Transverse colon (tissue), 4 donors: ENCODE results near the gene STAT5A. TPM values are rescaled to one million over a fixed set of nuclear protein-coding genes. Genes with fewer than 3 reads are reported as not detected.
A peak's percentile ranks its signal among the peaks of the same experiment; 100 is the strongest.
"Not testable (repeated sequence)": the region's sequence is repeated elsewhere in the genome, so short reads cannot be mapped to it uniquely, and the experiment has no call there.

ENCODE experiments used
- DNase-seq: peaks from one replicate; pipeline ENCODE4 v3.0.0-alpha.2; 2019
- H3K27ac ChIP-seq, 4 donors: fragments of 200-600 bp; sonication (generic); 2 replicates each; pipeline ENCODE4 v1.5.1; 2016 to 2018; ENCODE audit warnings: inconsistent platforms in 4 of 4
- H3K27me3 ChIP-seq: fragments of 200-600 bp; sonication (generic); 2 replicates; pipeline ENCODE4 v1.5.1; 2017; ENCODE audit warnings: inconsistent platforms
- H3K36me3 ChIP-seq, 4 donors: fragments of 200-600 bp; sonication (generic); 2 replicates each; pipeline ENCODE4 v1.5.1; 2017 to 2019; ENCODE audit warnings: inconsistent platforms in 4 of 4
- H3K4me1 ChIP-seq, 4 donors: fragments of 200-600 bp; sonication (generic); 2 replicates each; pipeline ENCODE4 v1.5.1; 2017 to 2020; ENCODE audit warnings: inconsistent platforms in 4 of 4
- H3K4me3 ChIP-seq, 4 donors: fragments of 200-600 bp; sonication (generic); 1 replicate in 1 of 4; 2 replicates in 3 of 4; pipeline versions ENCODE4 v1.5.1 to v1.6.1; 2017 to 2019; ENCODE audit warnings: inconsistent platforms in 4 of 4
- H3K9me3 ChIP-seq, 2 donors: fragments of 200-600 bp; sonication (generic); 2 replicates each; pipeline ENCODE4 v1.5.1; 2017 to 2019; ENCODE audit warnings: inconsistent platforms in 2 of 2
- EP300 ChIP-seq: sonication (generic); formaldehyde crosslinking; IDR thresholded peaks from one replicate; pipeline ENCODE4 v1.6.1; 2017; ENCODE audit warnings: antibody characterized with exemption, low read depth
- POLR2A ChIP-seq: fragments of 450-650 bp; IDR thresholded peaks from one replicate; pipeline ENCODE4 v1.6.1; 2016; ENCODE audit warnings: antibody characterized with exemption, mild to moderate bottlenecking, moderate library complexity
- POLR2AphosphoS5 ChIP-seq, 3 donors: sonication (generic); formaldehyde crosslinking; IDR thresholded peaks; one replicate each; pipeline ENCODE4 v1.6.1; 2016; ENCODE audit warnings: antibody characterized with exemption in 3 of 3
- WGBS, 2 donors: methylation state at CpG; one replicate each; pipeline ENCODE4 v1.1.5; 2018; ENCODE audit warnings: low coverage in 1 of 2; 5-methylcytosine and 5-hydroxymethylcytosine counted together
- in situ Hi-C, 4 donors: fragments of 200-750 bp; cut with MboI; loops; one replicate each; pipeline versions ENCODE4 v1.15.0 to v1.15.1; 2017; ENCODE audit warnings: low sequenced_read_pairs in 3 of 4, low pct_ligation_motif_present in 1 of 4, low pct_unique_long_range_greater_than_20kb in 1 of 4
- intact Hi-C: fragments of 100-400 bp; cut with DNase I; formaldehyde crosslinking; loops from one replicate; pipeline ENCODE4 v1.15.1; 2023; ENCODE audit warnings: low total_unique reads
- total RNA-seq, 4 donors: library from RNA; depleted of rRNA; stranded (reverse); fragments of >200 nt; gene quantifications; one replicate each; pipeline ENCODE4 v1.1.0, GENCODE V29; 2016
- TF ChIP-seq, protein P1 (sequence below), 5 experiments: fragments of 200-600 bp in 3 of 5; fragments of 450-650 bp in 2 of 5; sonication (generic) in 3 of 5; IDR thresholded peaks; 1 replicate in 2 of 5; 2 replicates in 3 of 5; pipeline ENCODE4 v1.5.1; 2016 to 2017; ENCODE audit warnings: antibody characterized with exemption in 5 of 5, inconsistent platforms in 3 of 5, mild to moderate bottlenecking in 2 of 5, moderate library complexity in 1 of 5

STAT5A gene
- total RNA-seq, 4 donors from 2014 or later = 36.2 to 93.7 (median 50.3) TPM

DNA sequence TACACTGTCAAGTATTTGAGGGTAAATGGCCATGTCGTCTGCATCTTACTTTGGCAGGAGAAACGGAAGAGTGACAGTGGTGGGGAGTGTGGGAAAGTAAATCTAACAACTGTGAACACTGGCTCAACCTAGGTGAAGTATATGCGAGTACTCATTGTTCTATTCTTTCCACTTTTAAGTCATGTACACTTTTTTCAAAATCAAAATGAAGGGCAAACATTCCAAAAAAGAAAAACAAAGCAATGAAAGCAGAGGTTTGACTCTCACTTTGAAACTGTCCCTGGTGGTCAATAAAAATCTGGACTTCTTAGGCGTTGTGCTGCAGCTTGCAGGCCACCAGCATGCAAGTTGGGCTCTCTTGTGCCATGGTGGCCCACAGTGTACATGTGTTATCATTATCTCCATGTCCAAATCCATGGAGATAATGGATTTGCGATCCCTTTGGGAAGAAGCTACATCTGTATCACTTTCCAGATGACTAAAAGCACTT, 44.8 kb upstream of the STAT5A start:
- no peak overlapping the region for H3K27ac ChIP-seq
- in situ Hi-C loops (no loop called here), intact Hi-C loops (no loop called here)
- H3K36me3 ChIP-seq = no peaks in the 10 kb centered on the region
- peaks cover 0 to 28% (median 3%) of the 10 kb centered on the region in 4 donors for H3K4me1 ChIP-seq
- 79 to 84% methylated on average over 5 of the region's 5 CpGs for WGBS, 2 donors
- DNase-seq = no peak
- no peak overlapping the region for H3K4me3 ChIP-seq
- TF ChIP-seq, protein P1, sequence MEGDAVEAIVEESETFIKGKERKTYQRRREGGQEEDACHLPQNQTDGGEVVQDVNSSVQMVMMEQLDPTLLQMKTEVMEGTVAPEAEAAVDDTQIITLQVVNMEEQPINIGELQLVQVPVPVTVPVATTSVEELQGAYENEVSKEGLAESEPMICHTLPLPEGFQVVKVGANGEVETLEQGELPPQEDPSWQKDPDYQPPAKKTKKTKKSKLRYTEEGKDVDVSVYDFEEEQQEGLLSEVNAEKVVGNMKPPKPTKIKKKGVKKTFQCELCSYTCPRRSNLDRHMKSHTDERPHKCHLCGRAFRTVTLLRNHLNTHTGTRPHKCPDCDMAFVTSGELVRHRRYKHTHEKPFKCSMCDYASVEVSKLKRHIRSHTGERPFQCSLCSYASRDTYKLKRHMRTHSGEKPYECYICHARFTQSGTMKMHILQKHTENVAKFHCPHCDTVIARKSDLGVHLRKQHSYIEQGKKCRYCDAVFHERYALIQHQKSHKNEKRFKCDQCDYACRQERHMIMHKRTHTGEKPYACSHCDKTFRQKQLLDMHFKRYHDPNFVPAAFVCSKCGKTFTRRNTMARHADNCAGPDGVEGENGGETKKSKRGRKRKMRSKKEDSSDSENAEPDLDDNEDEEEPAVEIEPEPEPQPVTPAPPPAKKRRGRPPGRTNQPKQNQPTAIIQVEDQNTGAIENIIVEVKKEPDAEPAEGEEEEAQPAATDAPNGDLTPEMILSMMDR (IDR thresholded peaks at IDR 0.05) = no peak
- no peak for TF ChIP-seq EP300
- TF ChIP-seq POLR2A = no peak
- TF ChIP-seq POLR2AphosphoS5 (IDR thresholded peaks at IDR 0.05) = no peak
- no peaks in the 10 kb centered on the region for H3K27me3 ChIP-seq
- no peaks in the 10 kb centered on the region for H3K9me3 ChIP-seq

DNA sequence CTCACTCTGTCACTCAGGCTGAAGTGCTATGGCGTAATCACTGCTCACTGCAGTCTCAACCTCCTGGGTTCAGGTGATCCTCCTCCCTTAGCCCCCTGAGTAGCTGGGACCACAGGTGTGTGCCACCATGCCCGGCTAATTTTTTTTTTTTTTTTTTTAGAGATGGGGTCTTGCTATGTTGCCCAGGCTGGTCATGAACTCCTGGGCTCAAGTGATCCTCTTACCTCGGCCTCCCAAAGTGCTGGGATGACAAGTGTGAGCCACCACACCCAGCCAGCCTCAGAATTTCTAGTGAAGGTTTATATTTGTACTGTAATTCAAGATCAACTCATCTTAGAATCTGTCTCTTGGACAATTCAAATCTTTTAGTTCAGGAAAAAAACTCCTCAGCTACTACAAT, 44.2 kb upstream of the STAT5A start:
- in situ Hi-C loops, H3K27me3 ChIP-seq, intact Hi-C loops, H3K27ac ChIP-seq, DNase-seq, H3K36me3 ChIP-seq, H3K4me3 ChIP-seq, H3K9me3 ChIP-seq: not testable (repeated sequence)
- 97 to 100% methylated on average over 3 of the region's 3 CpGs for WGBS, 2 donors
- peaks cover 0 to 31% (median 7%) of the 10 kb centered on the region in 4 donors for H3K4me1 ChIP-seq

DNA sequence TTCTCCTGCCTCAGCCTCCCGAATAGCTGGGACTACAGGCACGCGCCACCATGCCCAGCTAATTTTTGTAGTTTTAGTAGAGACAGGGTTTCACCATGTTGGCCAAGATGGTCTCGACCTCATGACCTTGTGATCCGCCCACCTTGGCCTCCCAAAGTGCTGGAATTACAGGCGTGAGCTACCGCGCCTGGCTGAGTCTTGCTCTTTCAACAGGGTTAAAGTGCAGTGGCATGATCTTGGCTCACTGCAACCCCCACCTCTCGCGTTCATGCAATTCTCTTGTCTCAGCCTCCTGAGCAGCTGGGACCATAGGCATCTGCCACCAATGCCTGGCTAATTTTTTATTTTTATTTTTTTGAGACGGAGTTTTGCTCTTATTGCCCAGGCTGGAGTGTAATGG, 43.1 kb upstream of the STAT5A start:
- H3K4me1 ChIP-seq = peaks cover 3 to 42% (median 13%) of the 10 kb centered on the region in 4 donors
- H3K9me3 ChIP-seq, H3K27me3 ChIP-seq, in situ Hi-C loops, DNase-seq, intact Hi-C loops, H3K36me3 ChIP-seq, H3K4me3 ChIP-seq, H3K27ac ChIP-seq: not testable (repeated sequence)
- WGBS, 2 donors = 94 to 96% methylated on average over 3 to 11 of the region's 11 CpGs

DNA sequence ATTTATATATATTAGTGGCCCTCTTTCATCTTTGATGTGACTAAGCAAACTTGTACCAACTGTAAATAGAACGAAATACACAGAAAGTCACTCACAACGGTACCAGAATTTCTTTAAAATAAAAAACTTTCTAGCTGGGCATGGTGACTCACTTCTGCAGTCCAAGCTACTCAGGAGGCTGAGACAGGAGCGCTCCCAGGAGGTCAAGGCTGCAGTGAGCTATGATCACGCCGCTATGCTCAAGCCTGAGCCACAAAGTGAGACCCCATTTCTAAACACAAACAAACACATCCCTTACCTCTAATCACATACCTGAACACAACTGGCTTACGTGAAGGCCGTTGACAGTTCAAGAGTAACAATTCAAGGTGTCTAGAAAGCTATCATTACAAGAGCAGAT, 41.8 kb upstream of the STAT5A start:
- H3K36me3 ChIP-seq = no peaks in the 10 kb centered on the region
- in situ Hi-C loops (no loop called here), intact Hi-C loops (no loop called here)
- H3K4me3 ChIP-seq = no peak overlapping the region
- H3K9me3 ChIP-seq = no peaks in the 10 kb centered on the region
- DNase-seq = no peak
- no peaks in the 10 kb centered on the region for H3K27me3 ChIP-seq
- H3K27ac ChIP-seq = peak overlapping the region in 3 of 4 donors; percentile 89 to 93 (median 89)
- WGBS, 2 donors = 52 to 77% methylated on average over 2 to 7 of the region's 7 CpGs
- TF ChIP-seq POLR2A = no peak
- TF ChIP-seq POLR2AphosphoS5 (IDR thresholded peaks at IDR 0.05) = no peak
- no peak for TF ChIP-seq EP300
- TF ChIP-seq, protein P1 (IDR thresholded peaks at IDR 0.05) = no peak
- H3K4me1 ChIP-seq = peaks cover 3 to 52% (median 14%) of the 10 kb centered on the region in 4 donors

DNA sequence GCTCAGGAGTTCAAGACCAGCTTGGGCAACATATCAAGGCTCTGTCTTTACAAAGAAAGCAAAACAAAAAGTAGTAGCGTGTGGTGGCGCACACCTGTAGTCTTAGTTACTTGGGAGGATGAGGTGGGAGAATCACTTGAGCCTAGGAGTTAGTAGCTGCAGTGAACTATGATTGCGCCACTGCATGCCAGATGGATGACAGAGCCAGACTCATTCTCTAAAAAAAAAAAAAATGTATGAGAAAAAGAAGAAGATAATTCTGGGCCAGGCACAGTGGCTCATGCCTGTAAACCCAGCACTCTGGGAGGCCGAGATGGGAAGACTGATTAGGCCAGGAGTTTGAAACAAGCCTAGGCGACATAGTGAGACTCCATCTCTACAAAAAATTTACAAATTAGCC, 40.6 kb upstream of the STAT5A start:
- in situ Hi-C loops = no loop called here
- Histone ChIP-seq H3K27me3 (no peaks in the 10 kb centered on the region), H3K9me3 (no peaks in the 10 kb centered on the region), H3K27ac (peak overlapping the region; percentile 86 to 93 (median 89)), H3K4me3 (no peak overlapping the region), H3K4me1 (peaks cover 3 to 55% (median 21%) of the 10 kb centered on the region in 4 donors), H3K36me3 (no peaks in the 10 kb centered on the region)
- intact Hi-C loops = no loop called here
- TF ChIP-seq, protein P1 (IDR thresholded peaks at IDR 0.05) = no peak
- TF ChIP-seq POLR2AphosphoS5 (IDR thresholded peaks at IDR 0.05) = no peak
- TF ChIP-seq EP300 = no peak
- no peak for TF ChIP-seq POLR2A
- no peak for DNase-seq
- WGBS, 2 donors = 83 to 94% methylated on average over 2 to 5 of the region's 5 CpGs
